Measurements from ENCODE around the gene ATP10B.

GRCh38 chr5:160660132-160660531 is 191.9 kb downstream of the ATP10B start:
- TF ChIP-seq CBFB (CRISPR knock-in tag; IDR thresholded peaks at IDR 0.05; ENCODE audit: low read depth) (no peak), ZNF232 (CRISPR knock-in tag; IDR thresholded peaks at IDR 0.05) (no peak), MYBL2 (CRISPR knock-in tag; IDR thresholded peaks at IDR 0.05) (no peak), ETV6 (CRISPR knock-in tag; IDR thresholded peaks at IDR 0.05) (no peak), ESRRA (CRISPR knock-in tag; IDR thresholded peaks at IDR 0.05; ENCODE audit: borderline replicate concordance) (no peak), NR1H2 (CRISPR knock-in tag; IDR thresholded peaks at IDR 0.05) (no peak), FOXK1 (CRISPR knock-in tag; IDR thresholded peaks at IDR 0.05) (no peak), TEAD4 (CRISPR knock-in tag; IDR thresholded peaks at IDR 0.05) (no peak), ZBTB21 (CRISPR knock-in tag; IDR thresholded peaks at IDR 0.05; ENCODE audit: borderline replicate concordance) (no peak)
- TF ChIP-seq, protein P1, sequence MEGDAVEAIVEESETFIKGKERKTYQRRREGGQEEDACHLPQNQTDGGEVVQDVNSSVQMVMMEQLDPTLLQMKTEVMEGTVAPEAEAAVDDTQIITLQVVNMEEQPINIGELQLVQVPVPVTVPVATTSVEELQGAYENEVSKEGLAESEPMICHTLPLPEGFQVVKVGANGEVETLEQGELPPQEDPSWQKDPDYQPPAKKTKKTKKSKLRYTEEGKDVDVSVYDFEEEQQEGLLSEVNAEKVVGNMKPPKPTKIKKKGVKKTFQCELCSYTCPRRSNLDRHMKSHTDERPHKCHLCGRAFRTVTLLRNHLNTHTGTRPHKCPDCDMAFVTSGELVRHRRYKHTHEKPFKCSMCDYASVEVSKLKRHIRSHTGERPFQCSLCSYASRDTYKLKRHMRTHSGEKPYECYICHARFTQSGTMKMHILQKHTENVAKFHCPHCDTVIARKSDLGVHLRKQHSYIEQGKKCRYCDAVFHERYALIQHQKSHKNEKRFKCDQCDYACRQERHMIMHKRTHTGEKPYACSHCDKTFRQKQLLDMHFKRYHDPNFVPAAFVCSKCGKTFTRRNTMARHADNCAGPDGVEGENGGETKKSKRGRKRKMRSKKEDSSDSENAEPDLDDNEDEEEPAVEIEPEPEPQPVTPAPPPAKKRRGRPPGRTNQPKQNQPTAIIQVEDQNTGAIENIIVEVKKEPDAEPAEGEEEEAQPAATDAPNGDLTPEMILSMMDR (IDR thresholded peaks at IDR 0.05): no peak
- TF ChIP-seq, protein P2, sequence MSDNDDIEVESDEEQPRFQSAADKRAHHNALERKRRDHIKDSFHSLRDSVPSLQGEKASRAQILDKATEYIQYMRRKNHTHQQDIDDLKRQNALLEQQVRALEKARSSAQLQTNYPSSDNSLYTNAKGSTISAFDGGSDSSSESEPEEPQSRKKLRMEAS (CRISPR knock-in tag; IDR thresholded peaks at IDR 0.05): no peak

Measured in WTC11 (cell line).